Epidermal melanocyte (primary cell): ENCODE data around the gene NEURL2.

Experiments used
- DNase-seq: peaks from one replicate; pipeline ENCODE4 v3.0.0; 2011; ENCODE audit warnings: low spot score; ENCODE audit not compliant: insufficient read length

NEURL2 gene

DNA sequence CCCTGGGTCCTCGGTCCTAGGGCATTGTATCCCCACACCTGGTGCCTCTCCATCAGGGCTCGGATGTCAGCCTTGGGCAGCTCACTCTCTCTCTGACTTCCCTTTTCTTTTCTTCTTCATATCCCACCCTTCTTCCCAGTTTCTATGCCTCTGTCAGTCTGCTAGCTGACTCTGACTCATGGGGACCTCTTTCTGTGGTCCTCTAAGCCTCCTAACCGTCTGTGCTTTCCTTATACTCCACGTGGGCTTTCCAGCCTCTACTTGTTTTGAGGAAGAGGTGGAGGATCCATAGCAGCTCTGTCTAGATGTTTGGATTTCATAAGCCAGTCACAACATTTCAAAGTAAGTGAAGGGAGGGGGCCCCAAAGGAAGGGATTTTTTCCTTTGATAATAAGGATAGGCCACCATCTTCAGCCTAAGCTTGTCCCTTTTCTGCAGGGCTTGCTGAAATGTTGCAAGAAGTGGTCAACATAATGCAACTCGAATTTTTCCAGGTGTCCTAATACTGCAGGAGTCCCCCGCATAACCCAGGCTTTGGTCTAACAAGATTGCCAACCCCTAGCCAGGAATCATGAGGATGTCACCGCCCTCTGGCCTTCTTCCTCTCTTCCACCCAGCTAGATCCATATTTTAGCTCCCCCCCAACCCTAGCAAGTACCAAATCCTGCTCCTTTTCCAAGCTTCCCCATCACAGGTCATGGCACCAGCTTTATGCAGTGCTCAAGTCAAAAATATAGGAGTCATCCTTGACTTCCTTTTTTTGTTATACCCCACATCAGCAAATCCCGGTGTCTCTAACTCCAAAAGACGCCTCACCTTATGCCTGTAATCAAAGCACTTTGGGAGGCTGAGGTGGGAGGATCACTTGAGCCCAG is 29.7 kb upstream of the NEURL2 start:
- no peak for DNase-seq

DNA sequence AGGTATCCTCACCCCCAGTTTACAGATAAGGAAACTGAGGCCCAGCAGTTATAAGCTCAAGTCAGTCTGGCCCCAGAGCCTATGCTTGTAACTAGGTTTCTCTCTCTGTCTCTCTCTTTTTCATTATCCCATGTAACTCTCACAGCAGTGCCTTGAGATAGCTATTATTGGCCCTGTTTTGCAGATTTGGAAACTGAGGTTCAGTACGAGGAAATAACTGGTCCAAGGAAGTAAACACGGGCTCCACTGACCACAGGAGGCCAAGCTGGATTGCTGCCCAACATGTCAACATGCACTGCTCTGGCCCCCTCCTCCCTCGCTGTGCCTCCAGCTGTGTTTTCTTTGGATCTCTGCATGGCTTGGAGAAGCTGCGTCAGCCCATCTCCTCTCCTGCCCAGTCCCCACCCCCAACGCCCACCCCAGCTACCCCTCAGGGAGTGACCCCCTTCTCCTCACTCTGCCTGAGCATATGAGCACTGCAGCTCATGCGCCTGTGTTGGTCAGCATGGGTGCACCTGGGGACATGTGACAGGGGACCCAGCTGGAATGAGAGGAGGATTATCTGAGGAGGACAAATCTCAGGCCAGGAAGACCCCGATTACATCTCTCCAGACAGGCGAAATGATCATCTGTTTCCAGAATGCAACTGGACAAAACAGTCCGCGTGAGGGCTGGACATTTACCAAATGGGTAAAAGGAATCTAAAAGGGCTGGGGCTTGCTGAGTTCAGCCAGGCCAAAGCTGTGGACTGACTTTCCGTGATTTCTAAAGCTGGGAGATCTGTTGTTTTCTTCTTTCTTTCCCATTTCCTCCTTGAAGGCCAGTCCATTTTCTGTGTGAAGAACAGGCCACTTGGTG is 28.8 kb upstream of the NEURL2 start:
- DNase-seq = no peak

DNA sequence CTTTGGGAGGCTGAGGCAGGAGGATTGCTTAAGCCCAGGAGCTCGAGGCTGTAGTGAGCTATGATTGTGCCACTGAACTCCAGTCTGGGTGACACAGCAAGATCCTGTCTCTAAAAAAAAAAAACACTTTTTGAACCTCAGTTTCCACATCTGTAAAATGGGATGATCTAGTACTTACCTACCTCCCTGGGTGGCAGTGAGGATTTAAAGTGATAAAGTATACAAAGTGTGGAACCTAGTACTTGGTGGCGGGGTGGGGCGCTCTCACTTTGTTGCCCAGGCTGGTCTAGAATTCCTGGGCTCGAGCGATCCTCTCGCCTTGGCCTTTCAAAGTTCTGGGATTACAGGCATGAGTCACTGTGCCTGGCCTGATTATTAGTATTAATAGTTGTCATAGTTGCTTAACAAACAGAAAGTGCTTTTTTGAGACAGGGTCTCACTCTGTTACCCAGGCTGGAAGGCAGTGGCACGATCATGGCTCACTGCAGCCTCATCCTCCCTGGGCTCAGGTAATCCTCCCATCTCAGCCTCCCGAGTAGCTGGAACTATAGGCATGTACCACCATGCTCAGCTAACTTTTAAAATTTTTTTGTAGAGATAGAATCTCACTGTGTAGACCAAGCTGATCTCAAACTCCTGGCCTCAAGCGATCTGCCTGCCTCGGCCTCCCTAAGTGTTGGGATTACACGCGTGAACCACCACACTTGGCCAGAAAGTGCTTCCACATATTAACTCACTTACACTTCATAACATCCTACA is 27.9 kb upstream of the NEURL2 start:
- DNase-seq = no peak

DNA sequence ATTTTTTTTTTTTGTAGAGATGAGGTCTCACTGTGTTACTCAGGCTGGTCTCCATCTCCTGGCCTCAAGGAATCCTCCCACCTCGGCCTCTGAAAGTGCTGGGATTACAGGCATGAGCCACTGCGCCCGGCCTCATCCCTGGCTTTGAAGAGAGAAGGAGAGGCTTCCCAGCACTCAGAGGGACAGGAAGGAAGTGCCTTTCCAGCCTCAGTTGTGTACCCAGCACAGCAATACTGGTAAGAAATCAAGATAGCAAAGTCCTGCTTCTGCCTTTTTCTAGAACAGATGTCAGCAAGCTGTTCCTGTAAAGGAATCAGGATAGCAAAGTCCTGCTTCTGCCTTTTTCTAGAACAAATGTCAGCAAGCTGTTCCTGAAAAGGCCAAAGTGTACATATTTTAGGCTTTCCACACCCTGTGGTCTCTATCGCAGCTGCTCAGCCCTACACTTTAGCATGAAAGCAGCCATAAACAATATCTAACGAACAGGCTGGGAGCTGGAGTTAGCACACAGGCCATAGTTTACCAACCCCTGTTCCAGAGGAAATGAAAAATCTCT is 27.3 kb upstream of the NEURL2 start:
- DNase-seq = no peak

GRCh38 chr20:45917790-45918141 is 26.8 kb upstream of the NEURL2 start:
- no peak for DNase-seq

- DNase-seq = no peak
Measured at GRCh38 chr20:45913116-45913515, 22.1 kb upstream of the NEURL2 start.

GRCh38 chr20:45912344-45912682 is 21.3 kb upstream of the NEURL2 start:
- no peak for DNase-seq

DNA sequence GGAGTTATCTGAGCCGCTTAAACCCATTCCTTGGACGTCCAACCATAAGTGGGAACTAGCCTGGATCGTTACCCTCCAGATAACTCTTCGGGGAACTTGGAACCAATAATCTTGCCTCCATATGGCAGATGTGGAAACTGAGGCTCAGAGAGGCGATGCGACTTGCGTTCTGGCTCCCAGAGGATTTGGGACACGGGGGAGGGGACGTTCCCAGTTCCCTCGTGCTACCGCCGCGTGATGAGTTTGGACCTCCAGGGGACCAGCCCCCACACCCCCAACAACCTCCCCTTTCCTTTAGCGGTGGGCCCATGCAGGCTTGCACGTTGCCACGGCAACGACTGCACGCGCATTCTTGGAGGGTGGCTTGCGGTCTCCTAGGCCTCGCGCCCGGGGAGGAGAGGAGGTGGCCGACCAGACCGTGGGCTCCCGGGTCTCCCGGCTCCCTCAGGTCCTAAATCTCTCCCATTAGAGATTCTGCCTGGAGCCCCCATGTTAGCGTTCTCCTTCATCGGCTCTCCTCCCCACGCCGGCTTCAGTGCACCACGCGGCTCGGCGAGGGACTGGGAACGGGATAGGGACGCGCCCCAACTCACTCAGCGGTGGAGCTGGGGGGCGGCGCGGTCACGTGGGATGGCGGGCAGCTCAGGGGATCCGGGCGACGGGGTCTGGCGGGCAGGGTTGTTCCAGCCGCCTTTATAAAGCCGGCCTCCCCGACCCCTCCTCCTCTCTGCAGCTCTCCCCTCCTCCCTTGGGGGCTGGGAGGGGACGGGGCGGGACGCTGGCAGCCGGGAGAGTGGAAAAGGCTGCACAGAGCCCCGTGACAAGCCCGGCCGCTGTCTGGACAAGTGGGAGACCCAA is 20.7 kb upstream of the NEURL2 start, which contains the start of gene PLTP:
PLTP (minus strand) TSS at position 670 of the 858 bp plus-strand sequence. CDS start 703 bp downstream, outside the sequence.
- no peak for DNase-seq

DNA sequence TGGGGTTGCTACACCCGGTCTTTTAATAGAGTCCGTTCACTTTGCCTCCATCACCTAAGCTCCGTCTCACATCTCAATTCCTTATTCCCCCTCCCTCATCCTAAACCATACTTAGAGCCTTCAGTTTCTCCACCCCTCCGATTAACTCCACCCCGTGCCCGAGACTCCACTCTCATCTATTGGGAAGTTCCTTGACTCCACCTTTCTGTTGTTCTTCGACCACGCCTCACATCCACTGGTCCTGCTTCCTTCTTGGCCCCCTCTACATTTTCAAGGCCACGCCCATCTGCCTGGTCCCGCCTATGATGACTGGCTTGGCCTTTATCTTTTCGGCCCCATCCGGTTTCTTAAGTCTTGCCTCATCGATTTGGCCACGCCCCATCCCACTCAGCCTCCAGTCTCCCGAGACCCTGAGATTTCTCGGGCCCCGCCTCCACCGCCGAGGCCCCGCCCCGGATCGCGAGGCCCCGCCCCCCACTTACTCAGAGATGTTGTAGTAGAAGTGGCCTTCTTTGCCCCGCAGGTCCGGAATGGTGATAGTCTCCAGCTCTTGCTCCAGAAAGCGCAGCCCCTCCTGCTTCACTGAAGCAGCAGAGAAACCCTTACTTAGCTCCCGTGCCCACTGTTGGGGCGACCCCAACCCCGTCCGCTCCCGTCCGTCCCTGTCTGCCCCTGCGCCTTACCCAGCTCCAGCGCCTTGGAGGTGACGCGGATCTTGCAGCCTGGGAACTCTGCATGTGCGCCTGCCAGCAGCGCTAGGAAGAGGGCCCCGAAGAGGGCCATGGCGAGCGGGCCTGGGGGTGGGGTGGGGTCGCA is 19.9 kb upstream of the NEURL2 start:
- DNase-seq = peak; percentile 91

GRCh38 chr20:45909817-45910669 is 19.0 kb upstream of the NEURL2 start:
- no peak for DNase-seq

DNA sequence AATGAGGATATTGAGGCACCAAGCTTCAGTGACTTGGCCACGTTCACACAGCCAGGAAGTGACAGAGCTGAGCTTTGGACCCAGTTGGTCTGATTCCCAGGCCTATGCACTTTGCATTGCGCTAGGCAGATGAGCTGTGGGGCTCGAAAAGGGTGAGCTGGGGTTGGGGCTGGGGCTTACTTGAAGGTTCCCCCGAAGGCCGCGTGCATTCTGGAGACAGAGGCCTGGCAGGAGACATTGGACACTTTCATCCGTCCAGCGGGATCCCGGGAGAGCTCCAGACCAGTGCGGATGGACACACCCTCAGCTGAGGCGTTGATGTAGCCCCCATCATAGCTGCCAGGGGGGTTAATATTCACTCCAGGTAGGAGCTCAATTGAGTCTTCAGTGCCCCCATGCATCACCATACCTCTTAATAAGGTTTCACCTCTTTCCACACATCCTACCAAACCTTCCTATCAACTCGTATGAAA is 18.4 kb upstream of the NEURL2 start:
- no peak for DNase-seq

GRCh38 chr20:45908084-45908483 is 17.1 kb upstream of the NEURL2 start:
- no peak for DNase-seq

DNA sequence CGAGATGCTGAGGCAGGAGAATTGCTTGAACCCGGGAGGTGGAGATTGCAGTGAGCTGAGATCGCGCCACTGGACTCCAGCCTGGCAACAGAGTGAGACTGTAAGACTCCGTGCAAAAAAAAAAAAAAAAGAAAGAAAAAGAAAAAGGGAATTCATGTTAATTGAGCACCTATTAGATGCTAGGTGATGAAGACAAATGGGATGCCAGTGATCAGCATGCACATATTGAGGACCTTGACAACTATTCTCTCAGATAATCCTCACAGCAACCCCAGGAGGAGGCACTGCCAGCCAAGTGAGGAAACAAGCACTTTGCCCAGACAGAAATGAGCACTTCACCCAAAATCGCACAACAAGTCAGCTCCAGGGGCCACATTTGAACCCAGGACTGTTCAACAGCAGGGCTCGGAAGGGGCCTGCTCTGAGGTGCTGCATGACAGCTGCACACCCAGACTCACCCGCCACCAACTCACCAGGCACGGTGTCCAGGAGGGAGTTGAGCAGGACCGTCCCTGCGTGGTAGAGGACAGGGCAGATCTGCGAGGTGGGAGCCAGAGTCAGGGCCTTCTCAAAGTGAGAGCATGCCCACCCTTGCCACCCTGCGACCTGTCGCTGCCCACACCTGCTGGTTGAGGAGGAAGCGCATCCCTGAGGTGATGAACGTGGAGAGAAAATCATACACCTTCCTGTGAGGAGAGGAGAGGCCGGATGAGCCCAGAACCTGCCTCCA is 16.4 kb upstream of the NEURL2 start:
- no peak for DNase-seq

GRCh38 chr20:45905505-45906079 is 14.6 kb upstream of the NEURL2 start:
- no peak for DNase-seq

GRCh38 chr20:45904583-45905504 is 13.8 kb upstream of the NEURL2 start:
- DNase-seq = no peak

GRCh38 chr20:45902199-45902701 is 11.2 kb upstream of the NEURL2 start:
- DNase-seq = no peak
